A549 (cell line): ENCODE data around the gene CHID1.

Experiments used
- EP300 ChIP-seq, 2 experiments: fragments of >200 bp; sonication (Bioruptor Twin); formaldehyde crosslinking; IDR thresholded peaks; 2 replicates in 1 of 2; 3 replicates in 1 of 2; pipeline ENCODE4 v1.6.1; 2016 to 2017
- KDM5A ChIP-seq: fragments of 200-600 bp; sonication (generic); IDR thresholded peaks from 2 replicates; pipeline ENCODE4 v1.6.1; 2016; ENCODE audit warnings: antibody characterized with exemption, mild to moderate bottlenecking
- POLR2A ChIP-seq: IDR thresholded peaks from 2 replicates; pipeline ENCODE4 v1.6.1; 2012; ENCODE audit warnings: mild to moderate bottlenecking, low read length
- RCOR1 ChIP-seq: fragments of 150-350 bp; IDR thresholded peaks from 2 replicates; pipeline ENCODE4 v1.6.1; 2014; ENCODE audit warnings: antibody characterized with exemption, low read length, low read depth
- RNF2 ChIP-seq: fragments of 200-600 bp; sonication (generic); IDR thresholded peaks from 2 replicates; pipeline ENCODE4 v1.6.1; 2016; ENCODE audit warnings: low read depth, mild to moderate bottlenecking, antibody characterized with exemption, moderate library complexity, borderline replicate concordance
- TF ChIP-seq, protein P1 (sequence below): fragments of 150-350 bp; IDR thresholded peaks from 2 replicates; pipeline ENCODE4 v1.6.1; 2014; ENCODE audit warnings: low read depth, mild to moderate bottlenecking, low read length
- TF ChIP-seq, protein P2 (sequence below): fragments of >200 bp; sonication (Bioruptor Twin); formaldehyde crosslinking; IDR thresholded peaks from 3 replicates; pipeline ENCODE4 v1.5.1; 2016

DNA sequence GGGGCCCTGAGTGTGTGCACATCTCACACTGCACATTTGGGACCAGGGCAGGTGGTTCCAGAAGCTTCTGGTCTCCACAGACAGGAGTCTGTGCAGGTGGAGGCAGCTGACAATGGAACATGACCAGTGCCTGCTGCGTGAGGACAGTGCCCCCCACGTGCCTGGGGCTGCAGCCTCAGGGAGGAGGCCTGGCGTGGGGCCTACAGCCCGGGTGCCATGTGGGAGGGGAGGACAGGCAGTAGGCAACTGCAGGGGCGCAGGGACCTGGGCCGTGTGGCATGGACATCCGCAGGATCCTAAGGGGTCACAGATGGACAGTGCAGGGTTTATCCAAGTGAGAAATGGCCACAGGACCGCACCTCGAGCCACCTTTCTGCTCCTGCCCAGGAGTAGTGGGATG, 39.1 kb downstream of the CHID1 start:
- TF ChIP-seq KDM5A: no peak
- TF ChIP-seq, protein P1, sequence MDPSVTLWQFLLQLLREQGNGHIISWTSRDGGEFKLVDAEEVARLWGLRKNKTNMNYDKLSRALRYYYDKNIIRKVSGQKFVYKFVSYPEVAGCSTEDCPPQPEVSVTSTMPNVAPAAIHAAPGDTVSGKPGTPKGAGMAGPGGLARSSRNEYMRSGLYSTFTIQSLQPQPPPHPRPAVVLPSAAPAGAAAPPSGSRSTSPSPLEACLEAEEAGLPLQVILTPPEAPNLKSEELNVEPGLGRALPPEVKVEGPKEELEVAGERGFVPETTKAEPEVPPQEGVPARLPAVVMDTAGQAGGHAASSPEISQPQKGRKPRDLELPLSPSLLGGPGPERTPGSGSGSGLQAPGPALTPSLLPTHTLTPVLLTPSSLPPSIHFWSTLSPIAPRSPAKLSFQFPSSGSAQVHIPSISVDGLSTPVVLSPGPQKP: no peak
- TF ChIP-seq, protein P2, sequence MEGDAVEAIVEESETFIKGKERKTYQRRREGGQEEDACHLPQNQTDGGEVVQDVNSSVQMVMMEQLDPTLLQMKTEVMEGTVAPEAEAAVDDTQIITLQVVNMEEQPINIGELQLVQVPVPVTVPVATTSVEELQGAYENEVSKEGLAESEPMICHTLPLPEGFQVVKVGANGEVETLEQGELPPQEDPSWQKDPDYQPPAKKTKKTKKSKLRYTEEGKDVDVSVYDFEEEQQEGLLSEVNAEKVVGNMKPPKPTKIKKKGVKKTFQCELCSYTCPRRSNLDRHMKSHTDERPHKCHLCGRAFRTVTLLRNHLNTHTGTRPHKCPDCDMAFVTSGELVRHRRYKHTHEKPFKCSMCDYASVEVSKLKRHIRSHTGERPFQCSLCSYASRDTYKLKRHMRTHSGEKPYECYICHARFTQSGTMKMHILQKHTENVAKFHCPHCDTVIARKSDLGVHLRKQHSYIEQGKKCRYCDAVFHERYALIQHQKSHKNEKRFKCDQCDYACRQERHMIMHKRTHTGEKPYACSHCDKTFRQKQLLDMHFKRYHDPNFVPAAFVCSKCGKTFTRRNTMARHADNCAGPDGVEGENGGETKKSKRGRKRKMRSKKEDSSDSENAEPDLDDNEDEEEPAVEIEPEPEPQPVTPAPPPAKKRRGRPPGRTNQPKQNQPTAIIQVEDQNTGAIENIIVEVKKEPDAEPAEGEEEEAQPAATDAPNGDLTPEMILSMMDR: no peak
- TF ChIP-seq EP300 (IDR thresholded peaks at IDR 0.05): no peak
- no peak for TF ChIP-seq RCOR1
- TF ChIP-seq POLR2A: no peak
- no peak for TF ChIP-seq RNF2
